PC-9 (cell line): ENCODE data around the gene MYOM3.

Source experiments
- EZH2 ChIP-seq: fragments of 200-600 bp; sonication (generic); IDR thresholded peaks from 2 replicates; pipeline ENCODE4 v1.8.0; 2017; ENCODE audit warnings: antibody characterized with exemption, low read depth
- TF ChIP-seq, protein P1 (sequence below): fragments of 200-600 bp; sonication (generic); conservative IDR thresholded peaks from 2 replicates; pipeline ENCODE4 v1.6.1; 2017; ENCODE audit warnings: mixed run types, antibody characterized with exemption, mild to moderate bottlenecking, moderate library complexity

DNA sequence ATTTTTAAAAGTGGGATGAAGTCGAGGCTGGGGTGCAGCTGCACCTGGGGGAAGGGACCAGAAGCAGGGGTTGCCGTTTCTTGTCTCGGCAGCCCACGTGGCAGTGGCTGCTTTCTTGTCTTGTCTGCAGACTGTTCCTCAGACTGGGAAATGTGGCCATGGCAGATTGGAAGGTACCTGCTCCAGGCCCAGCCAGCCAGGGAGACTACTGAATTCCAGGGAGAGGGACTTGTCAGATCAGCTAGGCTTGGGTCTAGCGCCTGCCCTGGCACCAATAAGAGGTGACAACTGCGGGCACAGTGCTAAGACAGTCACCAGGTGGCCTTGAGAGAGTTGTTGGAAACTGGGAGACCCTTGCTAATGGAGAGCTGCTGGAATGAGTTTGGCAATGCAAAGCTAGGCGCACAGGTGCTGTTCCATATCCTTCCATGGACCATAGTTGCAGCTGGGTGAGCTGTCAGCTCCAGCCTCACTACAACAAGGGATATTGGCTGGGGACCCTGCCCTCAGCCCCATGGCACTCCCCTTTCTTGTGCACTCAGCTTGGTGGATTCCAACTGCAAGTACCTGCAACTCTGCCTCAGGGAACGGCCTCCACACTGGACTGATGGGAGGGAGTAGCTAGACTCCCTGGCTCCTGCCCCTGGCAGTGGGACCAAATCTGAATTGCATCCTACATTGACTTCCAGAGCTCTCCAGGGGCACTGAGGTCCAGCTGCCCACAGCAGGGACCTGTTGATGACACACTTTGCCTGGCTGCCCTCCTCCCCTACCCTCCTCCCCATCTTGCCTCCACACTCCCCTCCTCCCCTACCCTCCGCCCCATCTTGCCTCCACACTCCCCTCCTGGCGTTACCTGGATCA is 40.9 kb upstream of the MYOM3 start:
- no peak for TF ChIP-seq EZH2
- TF ChIP-seq, protein P1, sequence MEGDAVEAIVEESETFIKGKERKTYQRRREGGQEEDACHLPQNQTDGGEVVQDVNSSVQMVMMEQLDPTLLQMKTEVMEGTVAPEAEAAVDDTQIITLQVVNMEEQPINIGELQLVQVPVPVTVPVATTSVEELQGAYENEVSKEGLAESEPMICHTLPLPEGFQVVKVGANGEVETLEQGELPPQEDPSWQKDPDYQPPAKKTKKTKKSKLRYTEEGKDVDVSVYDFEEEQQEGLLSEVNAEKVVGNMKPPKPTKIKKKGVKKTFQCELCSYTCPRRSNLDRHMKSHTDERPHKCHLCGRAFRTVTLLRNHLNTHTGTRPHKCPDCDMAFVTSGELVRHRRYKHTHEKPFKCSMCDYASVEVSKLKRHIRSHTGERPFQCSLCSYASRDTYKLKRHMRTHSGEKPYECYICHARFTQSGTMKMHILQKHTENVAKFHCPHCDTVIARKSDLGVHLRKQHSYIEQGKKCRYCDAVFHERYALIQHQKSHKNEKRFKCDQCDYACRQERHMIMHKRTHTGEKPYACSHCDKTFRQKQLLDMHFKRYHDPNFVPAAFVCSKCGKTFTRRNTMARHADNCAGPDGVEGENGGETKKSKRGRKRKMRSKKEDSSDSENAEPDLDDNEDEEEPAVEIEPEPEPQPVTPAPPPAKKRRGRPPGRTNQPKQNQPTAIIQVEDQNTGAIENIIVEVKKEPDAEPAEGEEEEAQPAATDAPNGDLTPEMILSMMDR, result no peak
